ENCODE results near the gene C13orf42.
"Not testable (repeated sequence)": the region's sequence is repeated elsewhere in the genome, so short reads cannot be mapped to it uniquely, and the experiment has no call there.

Gene C13orf42

DNA sequence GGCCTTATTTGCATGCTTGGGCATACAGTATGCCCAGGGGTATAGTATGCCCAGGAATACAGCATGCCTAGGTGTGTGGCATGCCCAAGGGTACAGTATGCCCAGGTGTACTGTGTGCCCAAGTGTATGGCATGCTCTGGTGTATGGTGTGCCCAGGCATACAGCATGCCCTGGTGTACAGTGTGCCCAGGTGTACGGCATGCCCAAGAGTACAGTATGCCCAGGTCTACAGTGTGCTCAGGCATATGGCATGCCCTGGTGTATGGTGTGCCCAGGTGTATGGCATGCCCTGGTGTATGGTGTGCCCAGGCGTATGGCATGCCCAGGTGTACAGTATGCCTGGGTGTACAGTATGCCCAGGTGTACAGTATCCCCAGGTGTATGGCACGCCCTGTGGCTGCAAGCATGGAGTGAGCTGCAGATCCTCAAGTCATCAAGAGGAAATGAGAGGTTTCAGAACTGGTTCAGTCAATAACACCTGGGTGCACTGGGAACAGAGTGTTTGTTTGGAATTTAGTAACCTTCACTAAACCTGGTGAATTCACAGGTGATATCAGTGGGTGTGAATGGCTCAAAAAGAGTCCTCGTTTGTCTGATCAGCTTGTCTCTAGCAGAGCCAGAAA lies 7.8 kb upstream of the C13orf42 start:
- DNase-seq: no peak

GRCh38 chr13:51113969-51114368 lies 2.9 kb upstream of the C13orf42 start:
- DNase-seq: no peak

DNA sequence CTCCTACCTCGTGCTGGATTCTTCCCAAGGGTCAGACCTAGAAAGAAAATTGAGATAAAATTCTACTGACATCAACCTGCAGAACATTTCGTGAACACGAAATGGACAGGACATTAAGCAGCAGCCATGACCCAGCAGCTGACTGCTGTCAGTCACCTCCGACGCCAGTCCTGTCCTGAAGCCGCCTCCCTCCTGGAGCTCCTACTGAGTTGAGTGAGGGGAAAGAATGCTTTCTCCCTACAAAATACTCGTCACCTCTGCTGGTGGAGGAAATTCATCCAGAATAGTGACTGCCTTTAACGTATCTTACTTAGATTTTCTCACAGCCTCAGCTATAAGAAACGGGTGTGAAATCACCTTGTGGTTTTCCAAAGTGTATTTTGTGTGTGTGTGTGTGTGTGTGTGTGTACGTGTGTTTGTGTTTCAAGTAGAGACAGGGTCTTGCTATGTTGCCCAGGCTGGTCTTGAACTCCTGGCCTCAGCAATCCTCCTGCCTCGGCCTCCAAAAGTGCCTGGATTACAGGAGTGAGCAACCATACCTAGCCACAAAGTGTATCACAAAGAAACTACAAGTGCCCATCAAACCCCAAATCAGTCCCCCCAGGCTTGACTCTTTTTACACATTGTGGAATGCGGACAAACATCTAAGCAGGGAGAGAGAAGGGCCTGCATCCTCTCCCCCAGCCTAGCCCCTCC lies 2.3 kb upstream of the C13orf42 start:
- no peak for DNase-seq

DNA sequence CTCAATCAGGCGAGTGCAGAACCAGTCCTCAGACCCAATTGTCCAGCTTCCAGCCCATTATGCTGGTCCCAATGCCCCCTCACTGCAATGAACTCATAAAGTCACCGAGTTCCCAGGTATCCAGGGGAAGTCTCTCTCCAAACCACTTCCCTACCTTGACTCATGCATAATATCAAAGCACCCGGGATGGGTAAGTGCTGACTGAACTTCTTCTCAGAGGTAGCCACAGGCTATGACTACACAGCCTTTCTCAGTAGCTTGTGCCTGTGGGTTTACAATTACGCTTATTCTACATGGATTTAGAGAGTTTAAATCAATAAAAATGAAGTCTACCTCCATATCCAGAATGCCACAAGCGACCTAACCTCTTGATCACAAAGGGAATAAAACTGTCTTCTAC lies 1.7 kb upstream of the C13orf42 start:
- no peak for DNase-seq

- DNase-seq: no peak
Measured at GRCh38 chr13:51111997-51112396, 923 bp upstream of the C13orf42 start.

DNA sequence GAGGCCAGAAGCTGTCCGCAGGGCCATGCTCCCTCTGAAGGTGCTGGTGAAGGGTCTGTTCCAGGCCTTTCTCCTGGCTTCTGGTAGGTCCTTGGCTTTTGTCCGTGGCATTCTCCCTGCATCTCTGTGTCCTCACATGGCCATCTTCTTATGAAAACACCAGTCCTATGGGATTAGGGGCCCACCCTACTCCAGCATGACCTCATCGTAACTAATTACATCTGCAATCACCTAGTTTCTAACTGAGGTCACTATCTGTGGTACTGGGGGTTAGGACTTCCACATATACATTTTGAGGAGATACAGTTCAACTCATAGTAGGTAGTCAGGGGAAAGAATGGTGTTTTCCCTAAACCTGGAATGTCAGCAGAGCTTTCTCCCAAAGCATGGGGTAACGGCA lies 3.1 kb downstream of the C13orf42 start:
- no peak for DNase-seq

DNA sequence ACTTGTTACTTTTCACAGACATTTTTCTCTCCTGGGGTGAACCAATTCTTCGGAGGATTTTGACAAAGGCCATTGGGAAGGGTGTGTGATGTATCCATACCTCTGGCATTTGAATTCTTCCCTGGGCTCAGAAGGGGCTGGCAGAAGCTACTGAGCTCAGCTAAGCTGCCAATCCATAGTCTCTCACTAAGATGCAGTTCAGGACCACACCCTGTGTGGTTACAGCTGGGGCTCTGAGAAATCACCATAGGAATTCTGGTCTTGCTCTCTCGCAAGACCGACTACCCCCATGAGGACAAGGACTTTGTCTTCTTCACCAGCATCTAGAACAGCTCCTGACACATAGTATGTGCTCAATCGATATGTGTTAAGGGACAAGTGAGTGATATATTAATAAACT lies 6.0 kb downstream of the C13orf42 start:
- DNase-seq: no peak

DNA sequence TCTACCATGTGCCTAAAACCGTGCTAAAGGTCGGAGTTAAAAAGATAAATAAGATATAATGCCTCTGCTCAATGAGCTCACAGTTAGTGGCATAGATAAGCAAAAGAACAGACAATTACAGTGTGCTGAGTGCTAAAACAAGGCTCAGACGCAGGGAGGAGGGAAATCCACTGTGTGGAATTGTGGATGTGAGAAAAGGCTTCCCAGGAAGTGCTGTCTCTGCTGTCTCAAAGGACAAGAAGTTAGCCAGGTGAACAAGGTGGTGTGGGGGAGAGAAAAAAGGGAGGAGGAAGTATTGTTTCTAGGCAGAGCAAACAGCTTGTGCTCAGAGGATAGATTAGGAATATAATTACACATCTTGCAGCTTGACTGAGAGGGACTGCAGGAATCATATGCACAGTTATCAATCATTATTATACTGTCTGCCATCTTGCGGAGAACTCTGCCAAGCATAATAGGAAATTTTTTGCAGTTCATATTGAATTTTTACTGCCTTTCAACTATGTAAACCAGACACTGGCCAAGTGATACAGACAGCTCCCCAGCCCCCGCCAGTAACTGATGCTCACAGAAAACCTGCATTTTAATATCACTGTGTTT lies 9.3 kb downstream of the C13orf42 start:
- DNase-seq: no peak

DNA sequence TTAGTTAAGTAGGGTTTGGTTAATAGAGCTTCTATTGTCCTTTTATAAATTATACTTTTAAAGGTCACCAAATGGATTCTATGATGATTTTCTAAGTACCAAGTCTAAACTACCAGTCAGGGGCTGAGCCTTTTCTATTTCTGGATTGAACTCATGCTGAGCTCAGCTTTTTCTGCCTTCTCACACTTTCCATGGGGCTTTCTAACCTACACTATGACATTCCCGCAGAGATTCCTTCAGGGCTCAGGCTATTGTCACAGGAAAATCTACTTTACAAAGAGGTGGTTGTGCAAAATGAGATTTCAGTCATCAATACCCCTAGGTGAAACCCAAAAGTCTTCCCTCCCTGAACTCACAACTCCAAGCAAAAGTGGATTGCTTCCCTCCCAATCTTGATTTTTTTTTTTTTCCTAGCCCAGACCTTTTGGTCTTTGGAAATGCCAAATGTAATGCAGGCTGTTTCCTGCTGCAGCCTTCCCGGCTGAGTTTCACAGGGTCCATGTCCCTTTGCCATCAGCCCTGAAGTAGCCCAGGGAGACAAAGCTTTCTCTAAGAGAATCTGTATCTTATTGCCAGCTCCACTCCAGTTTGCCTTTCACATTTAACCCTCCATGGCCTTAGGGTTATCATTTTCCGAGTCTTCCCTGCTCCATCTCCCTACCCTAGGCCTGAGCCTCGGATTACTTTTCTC lies 13.6 kb downstream of the C13orf42 start:
- no peak for DNase-seq

- no peak for DNase-seq
Measured at GRCh38 chr13:51096131-51096530, 14.9 kb downstream of the C13orf42 start.

GRCh38 chr13:51093574-51093973 lies 17.5 kb downstream of the C13orf42 start:
- no peak for DNase-seq

- no peak for DNase-seq
Measured at GRCh38 chr13:51091839-51092238, 19.2 kb downstream of the C13orf42 start.

DNA sequence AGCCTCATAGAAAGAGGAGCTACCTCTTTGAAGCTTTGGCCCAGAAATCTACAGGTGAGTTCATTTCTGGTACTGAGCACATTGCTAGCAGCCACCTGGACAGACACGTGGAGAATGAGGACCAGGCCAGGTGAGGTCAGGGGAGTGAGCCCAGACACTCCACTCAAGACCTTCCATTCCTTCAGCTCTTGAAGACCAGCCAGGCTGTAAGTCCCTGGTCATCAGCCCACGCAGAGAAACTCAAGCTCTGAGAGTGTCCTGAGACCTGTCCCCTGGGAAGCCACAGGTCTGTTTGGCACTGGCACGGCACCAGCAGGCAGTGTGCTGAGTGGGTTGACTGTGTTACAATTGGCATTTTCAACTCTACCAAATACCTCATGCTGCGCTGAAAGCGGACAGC lies 27.4 kb downstream of the C13orf42 start:
- DNase-seq: no peak

- DNase-seq: not testable (repeated sequence)
Measured at GRCh38 chr13:51080478-51081065, 30.5 kb downstream of the C13orf42 start.

DNA sequence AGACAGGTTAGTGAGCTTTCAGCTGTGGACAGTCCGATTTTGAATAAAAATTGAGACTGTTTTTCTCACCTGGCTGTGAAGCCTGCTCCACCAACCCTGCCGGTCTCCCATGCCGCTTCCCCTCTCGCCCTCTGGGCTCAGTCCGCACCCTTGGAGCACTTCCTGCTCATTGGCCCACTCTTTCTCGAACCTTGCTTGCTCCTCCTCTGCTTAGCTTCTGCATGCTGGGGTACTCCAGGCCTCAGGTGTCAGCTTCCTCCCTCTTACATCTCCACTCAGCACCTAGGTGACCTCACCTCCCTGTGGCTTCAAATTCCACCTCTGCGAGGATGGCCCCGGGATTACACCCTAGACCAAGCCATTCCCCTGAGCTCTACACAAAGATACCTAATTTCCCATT lies 39.6 kb downstream of the C13orf42 start:
- DNase-seq: no peak

- DNase-seq: peak; percentile 21
Measured at GRCh38 chr13:51070005-51070649, 40.9 kb downstream of the C13orf42 start.

DNA sequence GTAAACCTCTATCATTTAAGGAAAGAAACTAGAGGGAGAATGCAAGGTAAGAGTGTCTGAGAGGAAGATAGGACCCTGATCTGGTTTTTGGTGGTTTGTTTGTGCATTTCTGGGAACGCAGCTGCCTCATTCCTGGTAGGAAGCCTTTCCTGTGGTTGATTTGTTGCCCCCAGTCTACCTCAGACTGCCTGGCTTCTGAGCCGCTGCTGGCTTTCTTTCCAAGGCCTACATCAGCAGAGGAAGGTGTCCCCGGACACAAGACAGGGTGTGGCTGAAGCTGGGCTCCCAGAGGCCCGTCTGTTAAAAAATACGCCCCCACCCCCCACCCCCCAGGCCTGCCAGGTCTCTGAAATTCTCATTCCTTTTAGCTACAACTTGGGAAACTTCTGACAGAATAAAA lies 42.6 kb downstream of the C13orf42 start:
- no peak for DNase-seq

GRCh38 chr13:51067706-51068105 lies 43.4 kb downstream of the C13orf42 start:
- no peak for DNase-seq

GRCh38 chr13:51067210-51067701 lies 43.8 kb downstream of the C13orf42 start:
- no peak for DNase-seq

DNA sequence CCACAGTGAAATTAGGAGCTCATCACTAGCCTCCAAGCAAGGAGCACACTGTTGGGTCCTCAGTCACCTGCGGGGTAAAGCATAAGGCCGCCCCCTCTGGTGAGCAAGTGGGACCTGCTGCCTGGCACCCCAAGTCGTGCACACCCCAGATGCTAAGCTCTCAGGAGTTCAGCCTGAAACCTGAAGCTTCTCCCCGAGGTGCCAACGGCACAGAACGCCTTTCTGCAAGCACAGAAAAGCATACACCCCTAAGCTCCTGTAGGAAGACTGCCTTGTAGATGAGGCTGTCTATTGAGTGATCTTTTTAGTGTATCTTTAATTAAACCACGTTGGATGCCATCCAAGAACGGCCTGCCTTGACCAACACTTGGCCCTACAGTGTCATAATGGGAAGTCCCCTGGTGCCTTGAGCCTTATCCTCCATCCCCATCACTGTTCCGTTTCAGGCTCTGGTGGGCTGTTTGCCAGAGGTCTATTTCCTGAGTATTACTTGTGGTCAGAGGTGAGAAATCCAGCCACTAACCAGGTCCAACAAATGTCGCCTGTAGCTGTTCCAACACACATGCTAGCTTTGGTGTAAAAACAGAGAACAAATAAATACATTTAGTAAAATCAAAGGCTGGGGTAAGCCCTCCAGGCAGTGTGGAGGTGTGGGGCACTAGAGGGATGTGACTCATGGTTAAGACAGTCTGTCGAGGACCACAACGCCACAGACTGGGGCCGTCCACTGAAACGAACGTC lies 44.8 kb downstream of the C13orf42 start:
- DNase-seq: no peak

GRCh38 chr13:51065372-51066090 lies 45.5 kb downstream of the C13orf42 start:
- no peak for DNase-seq
